ENCODE results near the gene FBN3. TPM values are rescaled to one million over a fixed set of nuclear protein-coding genes. Genes with fewer than 3 reads are reported as not detected.
A peak's percentile ranks its signal among the peaks of the same experiment; 100 is the strongest.
"Not testable (repeated sequence)": the region's sequence is repeated elsewhere in the genome, so short reads cannot be mapped to it uniquely, and the experiment has no call there.

FBN3 gene
- total and polyA plus RNA-seq, 5 experiments from 2014 or later: not detected

DNA sequence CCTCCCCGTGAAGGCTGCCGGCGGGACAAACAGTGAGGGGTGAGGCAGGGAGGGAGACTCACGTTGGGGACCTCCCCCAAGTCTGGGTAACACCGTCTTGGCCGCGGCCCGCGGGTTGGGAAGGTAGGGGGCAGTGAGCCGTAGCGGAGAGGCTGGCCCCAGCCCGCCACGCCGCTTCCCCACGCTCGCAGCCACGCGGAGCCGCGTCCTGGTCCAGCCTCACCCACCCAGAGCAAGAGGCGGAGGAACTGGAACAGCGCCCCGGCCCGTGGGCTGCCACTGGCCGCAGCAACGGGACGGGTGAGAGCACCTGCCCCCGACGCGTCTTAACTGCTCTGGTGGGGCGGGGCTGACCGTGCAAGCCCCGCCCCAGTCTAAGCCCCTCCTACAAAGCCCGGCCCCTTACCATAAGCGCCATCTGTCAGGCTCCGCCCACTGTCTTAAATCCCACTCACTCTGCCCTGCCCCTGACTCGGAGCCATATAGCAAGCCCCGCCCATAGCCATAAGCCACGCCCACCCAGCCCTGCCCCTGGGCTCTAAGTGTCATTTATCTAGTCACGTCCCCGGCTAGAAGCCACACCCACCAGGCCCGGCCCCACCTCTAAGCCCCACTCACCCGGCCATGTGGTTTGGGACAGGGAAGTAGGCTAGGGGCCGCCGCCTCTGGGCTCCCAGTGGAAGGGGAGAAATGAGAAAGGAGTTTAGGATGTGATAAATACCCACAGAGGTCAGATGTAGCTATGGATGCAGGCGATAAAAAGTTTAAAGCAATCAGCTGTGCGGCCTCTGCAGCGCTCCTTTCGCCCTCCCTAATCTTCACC lies 98.9 kb downstream of the FBN3 start:
- peaks cover 6 to 27% (median 21%) of the 10 kb centered on the region in 4 donors for H3K4me1 Mint-ChIP-seq
- DNase-seq: peak; percentile 67 to 90 (median 80)
- POLR2A ChIA-PET: no interaction called here
- peak; percentile 91 to 97 for ATAC-seq
- peak overlapping the region; percentile 68 to 84 (median 77) for H3K4me3 Mint-ChIP-seq
- peaks cover 0 to 3% (median 1%) of the 10 kb centered on the region in 5 donors for H3K27me3 Mint-ChIP-seq
- H3K9me3 Mint-ChIP-seq: no peaks in the 10 kb centered on the region
- no peaks in the 10 kb centered on the region for H3K36me3 Mint-ChIP-seq
- peak overlapping the region in 6 of 10 donors; percentile 41 to 85 (median 62) for H3K27ac Mint-ChIP-seq

DNA sequence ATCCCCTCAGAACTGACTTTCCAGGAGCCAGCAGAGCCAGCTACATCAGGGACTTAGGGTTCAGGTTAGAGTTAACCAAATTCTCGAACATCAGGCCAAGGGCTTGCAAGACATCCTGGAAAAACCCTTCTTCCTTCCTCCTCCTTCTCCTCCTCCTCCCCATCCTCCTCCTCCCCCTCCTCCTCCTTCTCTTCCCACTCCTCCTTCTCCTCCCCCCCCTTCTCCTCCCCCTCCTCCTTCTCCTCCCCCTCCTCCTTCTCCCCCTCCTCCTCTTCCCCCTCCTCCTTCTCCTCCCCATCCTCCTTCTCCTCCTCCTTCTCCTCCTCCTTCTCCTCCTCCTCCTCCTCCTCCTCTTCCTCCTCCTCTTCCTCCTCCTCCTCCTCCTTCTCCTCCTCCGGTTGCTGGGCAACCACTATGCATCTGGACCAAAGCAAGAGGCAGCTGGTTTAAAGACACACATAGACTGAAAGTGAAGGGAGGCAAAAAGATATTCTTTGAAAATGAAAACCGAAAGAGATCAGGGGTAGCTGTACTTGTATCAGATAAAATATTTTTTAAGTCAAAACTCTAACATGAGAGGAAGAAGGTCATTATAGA lies 102.7 kb downstream of the FBN3 start:
- Mint-ChIP-seq H3K27me3 (peaks cover 0 to 9% (median 3%) of the 10 kb centered on the region in 5 donors), H3K4me1 (peaks cover 2 to 12% (median 9%) of the 10 kb centered on the region in 4 donors), H3K27ac (no peak overlapping the region), H3K36me3 (no peaks in the 10 kb centered on the region), H3K9me3 (no peaks in the 10 kb centered on the region), H3K4me3 (no peak overlapping the region)
- POLR2A ChIA-PET: no interaction called here
- no peak for ATAC-seq
- no peak for DNase-seq

- peaks cover 0 to 15% (median 3%) of the 10 kb centered on the region in 5 donors for H3K27me3 Mint-ChIP-seq
- no peak for ATAC-seq
- H3K9me3 Mint-ChIP-seq: no peaks in the 10 kb centered on the region
- peak in 1 of 10 donors; percentile 58 for DNase-seq
- H3K36me3 Mint-ChIP-seq: no peaks in the 10 kb centered on the region
- peaks cover 2 to 10% (median 8%) of the 10 kb centered on the region in 4 donors for H3K4me1 Mint-ChIP-seq
- H3K27ac Mint-ChIP-seq: no peak overlapping the region
- no peak overlapping the region for H3K4me3 Mint-ChIP-seq
- POLR2A ChIA-PET: interaction anchor here (0.6 kb wide), 1 partner anchor 35 kb away, joined by 4 read pairs; no protein-coding TSS in a partner anchor
Measured at GRCh38 chr19:8045872-8046568, 103.4 kb downstream of the FBN3 start.

GRCh38 chr19:8044018-8044417 lies 105.4 kb downstream of the FBN3 start:
- POLR2A ChIA-PET: no interaction called here
- Mint-ChIP-seq H3K4me3 (no peak overlapping the region), H3K4me1 (peaks cover 0 to 2% (median 0%) of the 10 kb centered on the region in 4 donors), H3K27ac (peak overlapping the region in 1 of 10 donors; percentile 62), H3K9me3 (no peaks in the 10 kb centered on the region), H3K36me3 (no peaks in the 10 kb centered on the region), H3K27me3 (peaks cover 0 to 17% (median 3%) of the 10 kb centered on the region in 5 donors)
- DNase-seq: peak in 1 of 10 donors; percentile 30
- no peak for ATAC-seq

- Mint-ChIP-seq H3K4me1 (peaks cover 0 to 2% (median 0%) of the 10 kb centered on the region in 4 donors), H3K4me3 (no peak overlapping the region), H3K36me3 (no peaks in the 10 kb centered on the region), H3K9me3 (no peaks in the 10 kb centered on the region), H3K27ac (no peak overlapping the region), H3K27me3 (peaks cover 0 to 21% (median 6%) of the 10 kb centered on the region in 5 donors)
- ATAC-seq (no peak), DNase-seq (no peak)
- POLR2A ChIA-PET: no interaction called here
Measured at GRCh38 chr19:8042900-8043299, 106.5 kb downstream of the FBN3 start.

- H3K27me3 Mint-ChIP-seq: peaks cover 0 to 29% (median 11%) of the 10 kb centered on the region in 5 donors
- H3K4me3 Mint-ChIP-seq: no peak overlapping the region
- ATAC-seq (no peak), DNase-seq (no peak)
- peak overlapping the region in 1 of 10 donors; percentile 7 for H3K27ac Mint-ChIP-seq
- POLR2A ChIA-PET: interaction anchor here (0.7 kb wide), 1 partner anchor 138 kb away, joined by 4 read pairs; the partner anchor contains the start of gene MAP2K7
- peaks cover 0 to 2% (median 0%) of the 10 kb centered on the region in 4 donors for H3K4me1 Mint-ChIP-seq
- H3K9me3 Mint-ChIP-seq: no peaks in the 10 kb centered on the region
- H3K36me3 Mint-ChIP-seq: no peaks in the 10 kb centered on the region
Measured at GRCh38 chr19:8041531-8041931, 107.9 kb downstream of the FBN3 start.

DNA sequence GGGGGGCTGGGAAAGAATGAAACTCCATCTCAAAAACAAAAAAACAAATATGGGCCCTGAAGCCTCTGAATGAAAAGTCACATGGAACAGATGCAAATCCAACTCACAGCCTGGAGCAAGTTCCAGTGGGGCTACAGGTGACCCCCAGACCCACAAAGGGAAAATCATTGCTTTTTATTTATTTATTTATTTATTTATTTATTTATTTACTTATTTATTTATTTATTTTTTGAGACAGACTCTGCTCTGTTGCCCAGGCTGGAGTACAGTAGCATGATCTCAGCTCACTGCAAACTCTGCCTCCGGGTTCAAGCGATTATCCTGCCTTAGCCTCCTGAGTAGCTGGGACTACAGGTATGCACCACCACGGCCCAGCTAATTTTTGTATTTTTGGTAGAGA lies 110.2 kb downstream of the FBN3 start:
- Mint-ChIP-seq H3K4me3 (no peak overlapping the region), H3K27me3 (peaks cover 0 to 33% (median 13%) of the 10 kb centered on the region in 5 donors), H3K36me3 (no peaks in the 10 kb centered on the region), H3K4me1 (peaks cover 0 to 2% (median 0%) of the 10 kb centered on the region in 4 donors), H3K27ac (no peak overlapping the region), H3K9me3 (no peaks in the 10 kb centered on the region)
- DNase-seq (peak in 1 of 10 donors; percentile 15), ATAC-seq (no peak)
- POLR2A ChIA-PET: no interaction called here

DNA sequence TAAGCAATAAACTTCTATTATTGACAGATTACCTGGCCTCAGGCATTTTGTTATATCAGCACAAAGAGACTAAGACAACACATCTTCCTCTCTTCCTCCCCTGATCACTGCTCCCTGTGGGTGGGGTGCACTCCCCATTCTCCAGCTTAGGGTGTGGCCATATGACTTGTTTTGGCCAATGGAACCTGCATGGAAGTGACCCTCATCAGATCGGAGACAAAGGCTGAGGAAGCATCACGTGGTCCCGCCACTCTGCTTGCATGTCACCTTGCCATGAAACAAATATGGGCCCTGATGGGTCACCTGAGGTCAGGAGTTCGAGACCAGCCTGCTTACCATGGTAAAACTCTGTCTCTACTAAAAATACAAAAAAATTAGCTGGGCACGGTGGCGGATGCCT lies 110.6 kb downstream of the FBN3 start:
- DNase-seq (no peak), ATAC-seq (no peak)
- H3K36me3 Mint-ChIP-seq: no peaks in the 10 kb centered on the region
- no peaks in the 10 kb centered on the region for H3K4me1 Mint-ChIP-seq
- H3K9me3 Mint-ChIP-seq: no peaks in the 10 kb centered on the region
- H3K4me3 Mint-ChIP-seq: no peak overlapping the region
- no peak overlapping the region for H3K27ac Mint-ChIP-seq
- POLR2A ChIA-PET: no interaction called here
- peaks cover 0 to 29% (median 14%) of the 10 kb centered on the region in 5 donors for H3K27me3 Mint-ChIP-seq

DNA sequence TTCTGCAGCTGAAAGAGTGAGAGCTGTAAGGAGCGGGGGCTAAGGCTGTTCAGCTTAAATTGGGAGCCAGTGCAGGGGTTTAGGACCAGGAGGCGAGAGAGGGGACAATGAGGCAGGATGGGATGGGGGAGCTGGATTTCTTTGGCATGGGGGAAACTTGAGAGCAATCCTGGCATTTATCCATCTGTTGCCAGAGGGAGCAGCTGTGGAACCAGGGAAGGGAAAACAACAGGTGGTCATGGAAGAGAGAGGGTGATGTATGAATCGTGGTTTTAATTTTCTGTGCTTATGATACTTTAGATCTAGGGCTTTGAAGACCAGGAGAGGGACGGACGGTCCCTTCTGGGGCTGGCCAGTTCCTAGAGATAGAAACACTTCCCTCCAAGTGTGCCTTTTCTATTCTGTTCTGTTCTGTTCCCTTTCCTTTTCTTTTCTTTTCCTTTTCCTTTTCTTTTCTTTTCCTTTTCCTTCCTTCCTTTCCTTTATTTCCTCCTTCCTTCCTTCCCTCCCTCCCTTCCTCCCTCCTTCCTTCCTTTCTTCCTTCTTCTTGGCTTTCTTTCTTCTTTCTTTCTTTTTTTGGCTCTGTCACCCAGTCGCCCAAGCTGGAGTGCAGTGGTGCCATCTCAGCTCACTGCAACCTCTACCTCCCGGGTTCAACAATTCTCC lies 112.8 kb downstream of the FBN3 start:
- Mint-ChIP-seq H3K27ac (no peak overlapping the region), H3K27me3 (peaks cover 0 to 27% (median 17%) of the 10 kb centered on the region in 5 donors), H3K4me1 (no peaks in the 10 kb centered on the region), H3K4me3 (no peak overlapping the region), H3K9me3 (no peaks in the 10 kb centered on the region), H3K36me3 (no peaks in the 10 kb centered on the region)
- DNase-seq (peak in 1 of 10 donors; percentile 24), ATAC-seq (no peak)
- POLR2A ChIA-PET: no interaction called here

- no peak for DNase-seq
- Mint-ChIP-seq H3K27me3 (peaks cover 0 to 19% (median 12%) of the 10 kb centered on the region in 5 donors), H3K4me1 (no peaks in the 10 kb centered on the region), H3K36me3 (no peaks in the 10 kb centered on the region), H3K4me3 (no peak overlapping the region), H3K9me3 (no peaks in the 10 kb centered on the region), H3K27ac (no peak overlapping the region)
- POLR2A ChIA-PET: no interaction called here
- ATAC-seq: no peak
Measured at GRCh38 chr19:8034178-8034525, 115.2 kb downstream of the FBN3 start.

DNA sequence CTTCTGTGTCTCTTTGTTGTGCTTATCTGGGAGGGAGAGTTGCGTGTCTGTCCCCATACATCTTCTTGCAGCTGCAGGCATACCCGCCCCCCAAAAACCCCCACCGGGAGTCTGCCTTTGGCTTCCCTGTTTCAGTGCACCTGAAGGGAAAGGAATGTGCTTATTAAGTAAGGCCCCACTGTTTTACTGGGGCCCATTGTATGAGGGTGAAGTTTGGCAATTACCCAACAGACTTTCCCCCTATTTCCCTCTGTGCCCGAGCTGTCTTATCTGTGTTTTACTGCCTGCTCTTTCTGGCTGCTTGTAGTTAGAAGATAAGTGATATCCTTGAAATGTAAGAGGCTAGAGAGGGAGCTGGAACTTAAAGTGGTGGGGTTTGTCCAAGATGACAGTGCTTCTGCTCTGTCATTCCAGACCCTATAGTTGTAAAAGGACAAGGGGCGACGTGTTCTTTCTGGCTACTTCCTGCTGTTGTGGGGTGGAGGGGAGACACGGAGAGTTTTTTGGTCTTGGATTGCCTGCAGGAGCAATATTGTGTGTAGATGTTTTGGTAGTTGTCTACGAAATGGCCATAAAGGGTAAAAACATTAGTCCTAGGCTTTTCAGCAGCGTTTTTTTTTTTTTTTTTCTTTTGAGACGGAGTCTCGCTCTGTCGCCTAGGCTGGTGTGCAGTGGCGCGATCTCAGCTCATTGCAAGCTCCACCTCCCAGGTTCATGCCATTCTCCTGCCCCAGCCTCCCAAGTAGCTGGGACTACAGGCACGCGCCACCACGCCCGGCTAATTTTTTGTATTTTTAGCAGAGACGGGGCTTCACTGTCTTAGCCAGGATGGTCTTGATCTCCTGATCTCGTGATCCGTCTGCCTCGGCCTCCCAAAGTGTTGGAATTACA lies 115.9 kb downstream of the FBN3 start:
- H3K36me3 Mint-ChIP-seq, ATAC-seq, H3K4me1 Mint-ChIP-seq, H3K9me3 Mint-ChIP-seq, H3K4me3 Mint-ChIP-seq, POLR2A ChIA-PET, DNase-seq, H3K27ac Mint-ChIP-seq: not testable (repeated sequence)
- H3K27me3 Mint-ChIP-seq: peaks cover 0 to 19% (median 8%) of the 10 kb centered on the region in 5 donors

DNA sequence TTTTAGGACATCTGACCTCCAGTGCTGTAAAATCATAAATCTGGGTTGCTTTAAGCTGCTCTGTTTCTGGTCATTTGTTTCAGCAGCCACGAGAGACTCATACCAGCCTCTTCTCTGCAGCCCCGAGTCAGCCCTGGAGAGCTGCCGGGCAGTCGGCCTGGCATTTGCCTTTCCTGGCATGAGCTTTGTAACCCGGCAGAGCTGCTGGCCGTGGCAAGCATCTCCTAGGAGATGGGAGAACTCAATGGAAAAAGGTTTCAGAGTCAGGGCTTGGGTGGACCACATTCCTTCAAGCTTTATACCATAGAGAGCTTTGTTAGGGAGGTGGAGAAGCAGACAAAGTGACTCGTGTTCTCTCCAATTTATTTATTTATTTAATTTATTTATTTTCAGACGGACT lies 118.4 kb downstream of the FBN3 start:
- no peak for DNase-seq
- Mint-ChIP-seq H3K36me3 (no peaks in the 10 kb centered on the region), H3K27me3 (peaks cover 0 to 7% (median under 1%) of the 10 kb centered on the region in 5 donors), H3K9me3 (no peaks in the 10 kb centered on the region), H3K4me3 (no peak overlapping the region), H3K27ac (no peak overlapping the region), H3K4me1 (no peaks in the 10 kb centered on the region)
- ATAC-seq: no peak
- POLR2A ChIA-PET: no interaction called here

Measured in naive thymus-derived CD8-positive, alpha-beta T cell (primary cell).